ENCODE results near the gene NAIF1. TPM values are rescaled to one million over a fixed set of nuclear protein-coding genes. Genes with fewer than 3 reads are reported as not detected.

Gene NAIF1
- total and polyA plus RNA-seq, 2 experiments from 2014 or later = 4.9 to 5.5 TPM

GRCh38 chr9:128033609-128034008 is 33.5 kb downstream of the NAIF1 start:
- no peak for DNase-seq (ENCODE audit: low spot score)
- H3K4me1 Mint-ChIP-seq = no peaks in the 10 kb centered on the region
- ATAC-seq = no peak; the same call in 2 of the 3 replicates

More at GRCh38 chr9:128033609-128034008, 33.5 kb downstream of the NAIF1 start:
- H4K20me1 ChIP-seq (replicated peaks; ENCODE audit: insufficient read depth) = no peaks in the 10 kb centered on the region
- no peak overlapping the region for H3K4me3 Mint-ChIP-seq
- TF ChIP-seq CTCF (conservative IDR thresholded peaks at IDR 0.05; ENCODE audit: low read depth in 2 of 2) (no peak), EZH2 (IDR thresholded peaks at IDR 0.05; ENCODE audit: low read depth, unreplicated experiment) (no peak), ZNF114 (CRISPR knock-in tag; IDR thresholded peaks at IDR 0.05) (no peak), JUNB (IDR thresholded peaks at IDR 0.05; ENCODE audit: unreplicated experiment) (no peak), POLR2AphosphoS5 (IDR thresholded peaks at IDR 0.05; ENCODE audit: low read depth) (no peak), NANOG (IDR thresholded peaks at IDR 0.05; ENCODE audit: borderline replicate concordance) (no peak), EZH2phosphoT487 (IDR thresholded peaks at IDR 0.05; ENCODE audit: unreplicated experiment) (no peak), CREB1 (CRISPR knock-in tag; IDR thresholded peaks at IDR 0.05; ENCODE audit: low read depth) (no peak), ZNF462 (CRISPR knock-in tag; IDR thresholded peaks at IDR 0.05) (no peak)
- TF ChIP-seq, protein P1, sequence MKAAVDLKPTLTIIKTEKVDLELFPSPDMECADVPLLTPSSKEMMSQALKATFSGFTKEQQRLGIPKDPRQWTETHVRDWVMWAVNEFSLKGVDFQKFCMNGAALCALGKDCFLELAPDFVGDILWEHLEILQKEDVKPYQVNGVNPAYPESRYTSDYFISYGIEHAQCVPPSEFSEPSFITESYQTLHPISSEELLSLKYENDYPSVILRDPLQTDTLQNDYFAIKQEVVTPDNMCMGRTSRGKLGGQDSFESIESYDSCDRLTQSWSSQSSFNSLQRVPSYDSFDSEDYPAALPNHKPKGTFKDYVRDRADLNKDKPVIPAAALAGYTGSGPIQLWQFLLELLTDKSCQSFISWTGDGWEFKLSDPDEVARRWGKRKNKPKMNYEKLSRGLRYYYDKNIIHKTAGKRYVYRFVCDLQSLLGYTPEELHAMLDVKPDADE (IDR thresholded peaks at IDR 0.05) = no peak
- no peaks in the 10 kb centered on the region for H3F3A ChIP-seq (replicated peaks; ENCODE audit: low read depth)
- peaks cover 13% of the 10 kb centered on the region for H3K27me3 Mint-ChIP-seq (ENCODE audit: insufficient read depth, low read depth, poor library complexity)
- H2AFZ ChIP-seq = no peak overlapping the region
- no peaks in the 10 kb centered on the region for H3K36me3 Mint-ChIP-seq (ENCODE audit: low read depth)
- H3K27me3 ChIP-seq (ENCODE audit: insufficient read depth) = no peaks in the 10 kb centered on the region
- H3K27ac Mint-ChIP-seq = no peak overlapping the region
- no peaks in the 10 kb centered on the region for H3K9me3 Mint-ChIP-seq
- H3K36me3 ChIP-seq (ENCODE audit: insufficient read depth) = no peaks in the 10 kb centered on the region
- no peaks in the 10 kb centered on the region for H3K4me1 ChIP-seq (ENCODE audit: insufficient read depth)
- H3K9me2 ChIP-seq (ENCODE audit: insufficient read depth) = no peaks in the 10 kb centered on the region
- no peak overlapping the region for H3K27ac ChIP-seq (ENCODE audit: low read depth)
- no peak overlapping the region for H3K4me2 ChIP-seq
- no peak overlapping the region for H3K4me3 ChIP-seq
- H3K79me2 ChIP-seq (replicated peaks; ENCODE audit: insufficient read depth) = no peaks in the 10 kb centered on the region

All from GM23338 (cell line).